NCI-H774 (cell line): ENCODE results near the gene CD8B2.
A peak's percentile ranks its signal among the peaks of the same experiment; 100 is the strongest.
"Not testable (repeated sequence)": the region's sequence is repeated elsewhere in the genome, so short reads cannot be mapped to it uniquely, and the experiment has no call there.

Experiments
- DNase-seq: peaks from one replicate; lab custom pipeline; 2025; lab: John Stamatoyannopoulos, UW

The CD8B2 gene

DNA sequence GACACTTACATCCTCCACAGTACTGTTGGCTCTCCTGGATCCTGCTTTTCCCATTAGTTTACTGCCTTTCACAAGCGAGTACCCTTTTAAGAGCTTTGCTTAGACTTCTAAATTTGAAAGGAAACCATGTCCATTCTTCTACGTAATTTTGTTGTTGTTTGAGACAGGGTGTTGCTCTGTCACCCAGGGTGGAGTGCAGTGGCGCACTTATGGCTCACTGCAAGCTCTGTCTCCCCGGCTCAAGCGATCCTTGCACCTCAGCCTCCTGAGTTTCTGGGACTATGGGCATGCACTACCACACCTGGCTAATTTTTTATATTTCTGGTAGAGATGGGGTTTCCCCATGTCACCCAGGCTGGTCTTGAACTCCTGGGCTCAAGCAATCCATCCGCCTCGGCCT, 24.8 kb downstream of the CD8B2 start:
- DNase-seq: not testable (repeated sequence)

GRCh38 chr2:106513391-106513790, 26.2 kb downstream of the CD8B2 start:
- not testable (repeated sequence) for DNase-seq

- not testable (repeated sequence) for DNase-seq
Observed at GRCh38 chr2:106514827-106515226, 27.7 kb downstream of the CD8B2 start.

DNA sequence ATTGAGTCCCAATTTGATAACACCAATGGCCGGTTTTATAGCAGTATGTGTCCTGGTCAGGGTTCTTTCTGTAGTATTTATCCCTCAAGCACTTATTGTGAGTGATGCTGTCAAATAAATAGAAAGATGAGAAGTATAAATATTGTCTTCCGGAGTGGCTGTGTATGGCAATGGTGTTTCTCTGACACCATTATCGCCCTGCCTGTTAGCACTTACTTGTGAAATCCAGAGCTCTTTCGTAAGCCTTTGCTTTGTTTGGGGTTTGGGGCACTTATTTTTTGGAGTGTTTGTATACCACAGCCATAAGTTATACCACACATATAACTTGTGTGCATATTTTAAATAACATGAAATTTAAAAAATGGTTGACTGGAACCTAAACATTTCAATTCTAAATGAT, 29.3 kb downstream of the CD8B2 start:
- DNase-seq: no peak

DNA sequence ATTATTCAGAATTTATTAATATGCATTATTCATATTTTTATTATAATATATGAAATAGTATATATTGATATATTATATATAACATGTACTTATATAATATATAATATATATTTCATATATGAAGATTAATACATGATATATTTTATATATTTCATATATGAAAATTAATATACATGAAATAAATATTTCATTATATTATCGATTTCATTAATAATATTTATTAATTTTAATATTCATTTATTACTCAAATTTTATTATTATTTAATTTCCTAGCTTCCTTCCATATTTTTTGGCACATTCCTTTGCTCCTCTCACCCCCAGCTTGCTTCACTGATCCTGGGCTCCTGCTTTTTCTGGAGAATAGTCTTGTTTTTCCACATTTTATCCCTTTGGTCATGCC, 29.7 kb downstream of the CD8B2 start:
- DNase-seq: no peak

DNA sequence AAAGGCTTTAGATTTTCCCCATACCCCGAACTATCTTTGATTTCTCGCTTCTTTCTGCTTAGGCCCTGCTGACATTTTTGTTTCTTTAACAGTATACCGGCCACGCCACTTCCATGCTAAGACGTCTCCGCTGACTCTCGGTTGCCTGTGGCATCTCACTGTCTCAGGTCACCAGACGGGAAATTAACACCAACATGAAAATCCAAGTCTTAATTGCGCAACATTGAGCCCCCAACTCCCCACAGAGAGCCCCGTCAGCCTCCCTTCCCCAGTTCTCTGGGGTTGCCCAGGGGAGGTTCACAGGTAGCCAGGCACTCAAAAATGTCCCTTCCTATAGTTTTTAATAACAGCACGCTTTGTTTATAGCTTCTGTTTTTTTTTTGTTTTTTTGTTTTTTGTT, 30.2 kb downstream of the CD8B2 start:
- DNase-seq: no peak

GRCh38 chr2:106519767-106520166, 32.6 kb downstream of the CD8B2 start:
- DNase-seq: no peak

DNA sequence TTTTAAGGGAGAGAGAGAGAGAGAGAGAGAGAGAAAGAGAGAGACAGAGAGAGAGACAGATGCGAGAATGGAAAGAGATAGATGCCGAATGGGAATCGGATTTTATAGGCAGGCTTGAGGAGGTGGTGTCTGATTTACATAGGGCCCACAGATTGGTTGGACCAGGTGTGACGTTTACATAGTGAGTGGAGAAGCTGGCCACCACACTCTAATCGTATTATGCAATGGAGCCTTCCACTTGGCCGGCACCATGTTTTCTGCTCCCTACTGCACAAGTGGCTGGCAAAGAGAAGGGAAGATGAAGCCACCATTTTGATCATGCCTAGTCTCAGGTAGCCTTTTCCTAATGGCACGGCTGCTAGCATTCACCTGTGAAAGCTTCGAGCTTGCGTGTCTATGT, 33.9 kb downstream of the CD8B2 start:
- DNase-seq: no peak

- DNase-seq: no peak
Observed at GRCh38 chr2:106523976-106524665, 37.0 kb downstream of the CD8B2 start.

DNA sequence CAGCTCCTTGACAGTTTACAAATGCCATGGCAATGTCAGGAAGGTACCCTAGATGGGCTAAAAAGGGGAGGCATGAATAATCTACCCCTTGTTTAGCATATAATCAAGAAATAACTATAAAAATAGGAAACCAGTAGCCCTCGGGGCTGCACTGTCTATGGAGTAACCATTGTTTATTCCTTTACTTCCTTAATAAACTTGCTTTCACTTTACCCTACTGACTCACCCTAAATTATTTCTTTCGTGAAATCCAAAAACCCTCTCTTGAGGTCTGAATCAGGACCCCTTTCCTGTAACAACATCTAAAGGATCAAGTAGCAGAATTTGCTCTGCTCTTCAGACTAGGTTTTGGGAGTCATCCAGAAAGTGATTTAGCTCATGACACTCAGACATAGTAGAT, 43.7 kb downstream of the CD8B2 start:
- no peak for DNase-seq

- no peak for DNase-seq
Observed at GRCh38 chr2:106531676-106532214, 44.6 kb downstream of the CD8B2 start.

DNA sequence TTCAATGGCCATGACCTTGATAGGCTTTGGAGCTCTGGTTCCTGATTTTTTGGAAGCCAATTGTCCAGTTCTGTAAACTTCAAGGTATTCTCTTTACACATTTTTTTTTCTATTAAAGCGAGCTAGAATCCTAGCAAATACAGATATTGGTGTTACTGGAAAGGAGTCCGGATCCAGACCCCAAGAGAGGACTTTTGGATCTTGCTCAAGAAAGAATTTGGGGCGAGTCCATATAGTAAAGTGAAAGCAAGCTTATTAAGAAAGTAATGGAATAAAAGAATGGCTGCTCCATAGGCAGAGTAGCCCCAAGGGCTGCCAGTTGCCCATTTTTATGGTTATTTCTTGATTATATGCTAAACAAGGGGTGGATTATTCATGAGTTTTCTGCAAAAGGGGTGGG, 45.1 kb downstream of the CD8B2 start:
- no peak for DNase-seq

DNA sequence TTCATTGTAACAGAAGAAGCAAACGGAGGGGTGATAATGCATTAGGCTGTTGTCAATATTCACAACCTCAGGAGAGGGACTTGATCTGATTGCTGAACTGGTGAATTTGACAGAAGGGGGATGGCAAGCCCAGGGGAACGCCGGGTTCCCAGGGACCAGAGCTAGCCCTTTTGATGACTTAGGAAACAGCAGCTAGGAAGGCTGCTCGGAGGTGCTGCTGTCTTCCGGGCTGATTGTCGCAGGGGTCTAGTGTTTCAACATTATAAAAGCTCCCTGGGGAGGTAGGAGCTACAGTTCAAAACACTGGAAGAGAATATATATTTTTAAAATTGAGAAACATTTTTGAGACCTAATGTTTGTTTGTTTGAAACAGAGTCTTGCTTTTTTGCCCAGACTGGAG, 47.3 kb downstream of the CD8B2 start:
- no peak for DNase-seq

GRCh38 chr2:106536490-106536889, 49.3 kb downstream of the CD8B2 start:
- no peak for DNase-seq

- DNase-seq: no peak
Observed at GRCh38 chr2:106537047-106537446, 49.9 kb downstream of the CD8B2 start.

DNA sequence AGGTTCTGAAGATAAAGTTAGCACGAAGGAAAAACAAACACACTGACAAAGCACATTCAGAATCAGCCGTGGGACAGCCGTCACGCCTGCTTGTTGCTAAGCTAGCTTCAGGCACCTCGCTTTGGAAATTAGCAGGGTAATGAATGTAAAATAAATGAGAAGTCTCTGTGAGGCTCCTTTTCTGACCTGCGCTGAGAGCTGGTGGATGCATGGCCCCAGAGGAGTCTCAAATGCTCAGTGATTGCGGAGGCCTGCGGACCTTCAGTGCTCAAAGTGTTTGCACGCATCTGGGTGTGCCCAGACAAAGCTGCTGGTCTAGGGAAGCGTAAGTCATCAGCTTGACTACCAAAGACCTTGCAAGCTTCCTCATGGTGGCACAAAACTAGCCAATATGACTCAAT, 50.6 kb downstream of the CD8B2 start:
- no peak for DNase-seq

DNA sequence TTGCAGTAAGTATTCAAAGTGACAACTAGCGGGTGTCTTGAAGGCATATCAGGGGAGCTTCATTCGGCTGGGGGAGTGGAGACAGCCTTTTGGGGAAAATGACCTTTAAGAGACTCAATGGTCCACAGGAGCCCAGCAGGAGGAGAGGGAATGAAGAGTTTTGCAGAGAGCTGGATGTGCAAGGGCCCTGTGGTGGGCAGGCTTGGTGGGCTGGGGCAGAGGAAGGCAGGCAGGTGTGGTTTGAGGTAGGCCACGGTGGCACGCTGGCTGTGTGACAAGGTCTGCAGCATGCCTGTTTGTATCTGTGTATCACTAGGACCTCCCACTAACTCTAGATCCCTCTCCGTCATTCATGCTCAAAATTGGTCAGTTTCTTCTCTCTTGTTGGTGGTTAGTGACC, 53.7 kb downstream of the CD8B2 start:
- DNase-seq: no peak

DNA sequence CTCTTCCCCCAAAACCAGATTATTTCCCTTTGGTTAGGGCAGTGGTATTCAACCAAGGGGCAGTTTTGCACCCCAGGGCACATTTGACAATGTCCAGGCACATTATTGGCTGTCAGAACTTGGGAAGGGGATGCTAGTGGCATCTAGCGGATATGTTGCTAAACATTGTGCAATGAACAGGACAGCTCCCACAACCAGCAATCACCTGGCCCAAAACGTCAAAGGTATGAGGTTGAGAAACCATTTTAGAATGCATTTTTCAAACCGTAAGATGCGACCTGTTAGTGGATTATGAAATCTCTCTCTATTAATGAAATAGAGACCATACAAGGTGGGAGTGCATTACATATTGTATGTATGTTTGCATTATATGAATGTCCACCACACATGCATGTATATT, 54.2 kb downstream of the CD8B2 start:
- no peak for DNase-seq

GRCh38 chr2:106542746-106543359, 55.7 kb downstream of the CD8B2 start:
- peak; percentile 31 for DNase-seq

GRCh38 chr2:106545007-106545406, 57.8 kb downstream of the CD8B2 start:
- no peak for DNase-seq

DNA sequence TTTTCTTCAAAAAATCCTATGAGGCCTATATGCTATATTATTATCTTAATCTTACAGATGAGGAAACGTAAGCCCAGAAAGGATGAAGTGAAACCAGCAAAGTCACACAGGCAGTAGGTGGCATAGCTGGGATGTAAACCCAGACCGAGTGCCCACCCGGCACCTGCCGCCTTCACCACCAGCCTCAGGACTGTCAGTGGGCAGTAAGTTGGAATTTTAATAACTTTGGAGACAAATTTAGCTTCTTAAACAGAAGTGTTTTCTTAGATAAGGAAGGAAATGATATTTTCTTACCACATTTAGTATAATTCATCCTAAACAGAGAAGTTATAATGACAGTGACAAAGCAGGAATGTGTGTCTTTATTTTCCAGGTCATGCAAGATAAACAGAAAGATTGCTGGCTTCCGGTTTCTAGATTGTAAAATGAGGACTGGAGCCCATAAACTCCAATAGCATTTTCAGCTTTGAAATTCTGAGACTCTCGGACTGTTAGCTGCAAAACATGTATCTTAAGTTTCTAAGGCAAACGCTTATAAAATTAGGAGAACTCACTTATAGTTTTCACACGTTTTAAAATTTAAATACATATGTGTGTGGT, 59.3 kb downstream of the CD8B2 start:
- DNase-seq: no peak

DNA sequence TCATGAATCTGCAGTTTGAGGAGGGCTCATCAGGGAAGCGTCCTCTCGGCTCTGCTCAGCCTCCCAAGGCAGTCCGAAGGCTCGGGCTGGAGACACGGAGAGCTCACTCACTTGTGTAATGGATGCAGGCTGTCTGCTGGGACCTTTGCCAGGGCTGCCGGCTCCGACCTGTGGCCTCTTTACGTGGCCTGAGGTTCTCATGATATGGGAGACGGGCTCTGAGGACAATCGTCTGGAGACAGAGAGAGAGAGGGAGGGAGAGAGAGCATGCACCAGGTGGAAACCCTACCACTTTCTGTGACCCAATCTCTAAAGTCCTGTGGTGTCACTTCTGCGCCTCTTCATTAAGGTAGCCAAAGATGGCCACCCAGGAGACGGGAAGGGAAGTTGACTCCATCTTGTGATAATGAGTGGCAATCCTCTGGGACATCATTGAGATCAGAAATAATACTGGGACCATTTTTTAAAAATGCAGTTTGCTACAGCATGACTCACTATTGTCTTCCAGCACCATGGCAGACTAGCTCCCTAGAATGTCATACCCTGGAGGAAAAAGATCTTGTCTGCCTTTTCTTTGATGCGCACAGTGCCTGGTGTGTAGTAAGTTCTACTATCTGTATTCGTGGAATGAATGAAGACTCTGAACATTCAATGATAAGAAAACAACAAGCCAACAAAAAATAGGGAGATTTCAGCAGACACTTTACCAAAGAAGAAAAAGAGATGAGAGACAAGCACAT, 60.2 kb downstream of the CD8B2 start:
- no peak for DNase-seq
